GM20000 (cell line): ENCODE results near the gene DFFB.

Experiments
- DNase-seq: peaks from one replicate; pipeline ENCODE4 v3.0.0; 2012; ENCODE audit warnings: low spot score
- CTCF ChIP-seq: IDR thresholded peaks from 2 replicates; pipeline ENCODE4 v1.5.1; 2012; ENCODE audit warnings: mild to moderate bottlenecking, control low read depth; ENCODE audit errors: extremely low read depth, missing control alignments

Gene DFFB

GRCh38 chr1:3895951-3896325 lies 38.7 kb downstream of the DFFB start:
- no peak for TF ChIP-seq CTCF
- no peak for DNase-seq

- DNase-seq: no peak
- no peak for TF ChIP-seq CTCF
These were observed 39.2 kb downstream of the DFFB start for GRCh38 chr1:3896396-3897000.

GRCh38 chr1:3898475-3898735 lies 41.1 kb downstream of the DFFB start:
- no peak for DNase-seq
- TF ChIP-seq CTCF: no peak

- TF ChIP-seq CTCF: no peak
- no peak for DNase-seq
These were observed 41.9 kb downstream of the DFFB start for GRCh38 chr1:3898994-3899753.

- TF ChIP-seq CTCF: no peak
- peak; percentile 62 for DNase-seq
These were observed 42.5 kb downstream of the DFFB start for GRCh38 chr1:3899754-3900149.

GRCh38 chr1:3900150-3900968 lies 43.1 kb downstream of the DFFB start, which contains the start of gene C1orf174:
Gene C1orf174 (minus strand): TSS chr1:3900272. CDS start chr1:3900186, 86 bp downstream.
- no peak for TF ChIP-seq CTCF

GRCh38 chr1:3900969-3901529 lies 43.8 kb downstream of the DFFB start:
- DNase-seq: peak; percentile 97

More at GRCh38 chr1:3900150-3900968, 43.1 kb downstream of the DFFB start, which contains the start of gene C1orf174:
- DNase-seq: peak; percentile 95

More at GRCh38 chr1:3900969-3901529, 43.8 kb downstream of the DFFB start:
- TF ChIP-seq CTCF: no peak
